Measurements from ENCODE around the gene CSN3. TPM values are rescaled to one million over a fixed set of nuclear protein-coding genes. Genes with fewer than 3 reads are reported as not detected.

CSN3 gene
- total and polyA plus RNA-seq, 2 of the 4 experiments (the other 2 are of a cell fraction) = not detected

DNA sequence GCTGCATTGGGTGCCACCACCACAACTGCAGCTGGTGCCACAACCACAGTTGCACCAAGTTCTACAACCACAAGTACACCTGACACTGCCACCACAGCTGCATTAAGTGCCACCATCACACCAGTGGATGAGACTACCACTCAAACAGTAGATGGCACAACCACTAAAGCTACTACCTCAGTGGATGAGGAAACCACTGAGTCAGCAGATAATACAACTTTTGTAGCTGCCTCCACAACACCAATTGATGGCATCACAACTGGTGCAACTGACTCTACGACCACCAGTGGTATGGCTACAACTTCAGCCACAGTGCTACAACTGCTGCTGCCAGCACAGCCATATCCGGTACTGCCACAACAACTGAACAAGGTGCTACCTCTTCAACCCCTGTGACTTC lies 57.2 kb downstream of the CSN3 start:
- H2BK5ac ChIP-seq (ENCODE audit: low read depth, low read length, poor library complexity, severe bottlenecking) = no peak overlapping the region
- H3K4me1 ChIP-seq (ENCODE audit: control insufficient read depth, insufficient read depth, low read length) = no peaks in the 10 kb centered on the region
- no peaks in the 10 kb centered on the region for H3K9me3 ChIP-seq (ENCODE audit: control insufficient read depth, insufficient read depth, low read length)
- BruUV-seq (replicated peaks) = no TSS peak
- dilution Hi-C loops (cut with HindIII; ENCODE audit: low sequenced_read_pairs, unreplicated experiment) = no loop called here
- H3K56ac ChIP-seq (ENCODE audit: extremely low read depth, insufficient read depth, low read length) = no peak overlapping the region
- H2AK9ac ChIP-seq (replicated peaks; ENCODE audit: low read depth, low read length, poor library complexity) = no peak overlapping the region
- H3K9ac ChIP-seq (ENCODE audit: low read depth, low read length) = no peak overlapping the region
- TF ChIP-seq RCOR1 (IDR thresholded peaks at IDR 0.05; ENCODE audit: insufficient replicate concordance, low read length) (no peak), MAFK (IDR thresholded peaks at IDR 0.05; ENCODE audit: low read depth, low read length) (peak; percentile 89), MAZ (IDR thresholded peaks at IDR 0.05; ENCODE audit: borderline replicate concordance, low read depth, low read length) (no peak), RAD21 (IDR thresholded peaks at IDR 0.05; ENCODE audit: low read length) (no peak)
- no peak overlapping the region for H3K4ac ChIP-seq (ENCODE audit: low read depth, low read length)
- H3K36me3 ChIP-seq (ENCODE audit: control insufficient read depth, insufficient read depth, low read length) = no peaks in the 10 kb centered on the region
- H4K91ac ChIP-seq (ENCODE audit: insufficient read depth, low read depth, low read length) = no peak overlapping the region
- 20% methylated on average over 1 of the region's 2 CpGs; no CpG with 5 or more reads in 1 of the 2 experiments for WGBS, 2 experiments (ENCODE audit: extremely low coverage in 2 of 2, insufficient read length in 1 of 2)
- H2AFZ ChIP-seq (replicated peaks; ENCODE audit: low read length, poor library complexity) = no peak overlapping the region
- DNase-seq (no peak), ATAC-seq (ENCODE audit: low read depth) (no peak)
- no peak overlapping the region for H4K5ac ChIP-seq (ENCODE audit: low read depth, low read length)
- no peak overlapping the region for H3K18ac ChIP-seq (ENCODE audit: low read depth, low read length)
- in situ Hi-C loops (cut with MboI; ENCODE audit: low sequenced_read_pairs) = no loop called here
- CTCF ChIA-PET = no interaction called here
- POLR2A ChIA-PET (ENCODE audit: unreplicated experiment) = no interaction called here
- H3K9me1 ChIP-seq (ENCODE audit: insufficient read depth, low read length) = no peaks in the 10 kb centered on the region
- H2BK15ac ChIP-seq (ENCODE audit: low read depth, low read length) = no peak overlapping the region
- no peaks in the 10 kb centered on the region for H4K20me1 ChIP-seq (ENCODE audit: insufficient read depth, low read length)
- H3K79me1 ChIP-seq (ENCODE audit: low read depth in 1 of 2, low read length in 2 of 2) = no peaks in the 10 kb centered on the region
- H3K14ac ChIP-seq (replicated peaks; ENCODE audit: low read depth, low read length) = no peak overlapping the region
- intact Hi-C loops (cut with micrococcal nuclease) = no loop called here
- no peak overlapping the region for H3K4me2 ChIP-seq (ENCODE audit: low read depth, low read length)
- no peak overlapping the region for H4K8ac ChIP-seq (ENCODE audit: low read depth in 2 of 2, low read length in 2 of 2)
- H3K23ac ChIP-seq (ENCODE audit: low read depth, low read length) = no peak overlapping the region
- H3K27ac ChIP-seq (ENCODE audit: insufficient read depth, low read length) = no peak overlapping the region
- no peaks in the 10 kb centered on the region for H3K27me3 ChIP-seq (ENCODE audit: control insufficient read depth, insufficient read depth, low read length)
- H2AK5ac ChIP-seq (ENCODE audit: low read depth, low read length) = no peak overlapping the region
- no peak overlapping the region for H2BK20ac ChIP-seq (ENCODE audit: low read depth, low read length)
- no peak overlapping the region for H2BK120ac ChIP-seq (ENCODE audit: low read depth, low read length)
- H3K4me3 ChIP-seq (ENCODE audit: insufficient read depth, low read depth, low read length) = no peak overlapping the region

All from IMR-90 (cell line).